ENCODE measurements around the gene ATP8B3. TPM values are rescaled to one million over a fixed set of nuclear protein-coding genes. Genes with fewer than 3 reads are reported as not detected.

The ATP8B3 gene
- total RNA-seq, 1 donor from 2014 or later: 28.5 TPM

DNA sequence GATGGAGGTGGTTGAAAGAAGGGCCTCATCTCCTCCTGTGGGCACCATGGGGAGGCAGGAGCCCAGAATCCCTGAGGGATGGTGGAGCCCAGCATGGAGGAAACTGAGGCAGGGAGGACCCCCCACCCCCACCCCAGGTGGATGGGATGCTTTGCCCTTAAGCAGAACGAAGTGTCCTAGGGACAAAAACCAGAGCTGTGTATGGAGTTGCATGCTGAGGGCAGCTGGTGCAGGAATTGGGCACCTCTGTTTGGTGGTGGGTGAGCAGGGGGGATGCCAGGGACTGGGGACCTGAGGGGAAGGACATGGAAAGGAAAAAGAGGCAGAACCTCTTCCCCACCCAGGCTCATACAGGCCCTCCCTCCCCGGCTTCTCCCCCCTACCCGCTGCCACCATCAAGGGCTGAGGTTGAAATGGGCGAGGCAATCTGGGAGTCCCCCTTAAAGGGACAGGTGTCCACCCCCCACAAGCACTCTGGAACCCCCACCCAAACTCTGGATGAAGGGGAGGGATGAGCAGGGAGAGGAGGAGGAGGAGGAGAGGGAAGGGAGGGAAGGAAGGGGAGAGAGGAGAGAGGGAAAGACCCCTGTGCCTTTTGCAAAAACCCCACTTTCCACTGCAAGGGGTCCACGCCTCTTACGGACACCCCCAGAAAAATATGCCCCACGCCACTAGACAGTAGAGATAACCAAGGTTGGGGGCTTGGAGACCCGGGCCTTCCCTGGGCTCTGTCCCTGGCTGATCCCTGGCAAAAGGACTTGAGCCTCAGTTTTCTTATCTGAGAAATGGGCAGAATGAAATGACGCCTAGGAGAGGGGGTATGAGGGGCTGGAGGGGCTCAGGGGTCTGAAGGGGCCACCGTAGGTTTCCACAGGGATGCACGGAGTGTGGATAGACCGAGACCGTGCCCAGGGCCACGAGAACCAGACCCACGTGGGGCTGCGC is 52.8 kb downstream of the ATP8B3 start:
- intact Hi-C loops (cut with micrococcal nuclease): loop anchor here (10.0 kb wide), 1 partner anchor 294 kb away; no protein-coding TSS in a partner anchor

DNA sequence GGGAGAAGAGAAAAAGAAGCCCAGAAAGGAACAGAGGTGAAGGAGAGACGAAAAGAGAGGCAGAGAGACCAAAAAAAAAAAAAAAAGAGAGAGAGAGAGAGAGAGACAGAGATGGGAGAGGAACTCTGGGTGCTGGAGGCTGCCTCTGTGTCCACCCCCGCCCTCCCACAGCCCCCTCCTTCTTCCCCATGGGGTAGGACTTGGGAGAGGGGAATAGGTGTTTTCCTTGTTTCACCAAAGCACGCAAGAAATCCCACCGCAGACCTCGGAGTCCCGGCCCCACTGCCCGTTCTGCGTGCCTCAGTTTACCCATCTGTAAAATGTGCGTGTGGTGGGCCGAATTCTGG is 53.9 kb downstream of the ATP8B3 start:
- intact Hi-C loops (cut with micrococcal nuclease): loop anchor here (10.0 kb wide), 1 partner anchor 293 kb away; no protein-coding TSS in a partner anchor

DNA sequence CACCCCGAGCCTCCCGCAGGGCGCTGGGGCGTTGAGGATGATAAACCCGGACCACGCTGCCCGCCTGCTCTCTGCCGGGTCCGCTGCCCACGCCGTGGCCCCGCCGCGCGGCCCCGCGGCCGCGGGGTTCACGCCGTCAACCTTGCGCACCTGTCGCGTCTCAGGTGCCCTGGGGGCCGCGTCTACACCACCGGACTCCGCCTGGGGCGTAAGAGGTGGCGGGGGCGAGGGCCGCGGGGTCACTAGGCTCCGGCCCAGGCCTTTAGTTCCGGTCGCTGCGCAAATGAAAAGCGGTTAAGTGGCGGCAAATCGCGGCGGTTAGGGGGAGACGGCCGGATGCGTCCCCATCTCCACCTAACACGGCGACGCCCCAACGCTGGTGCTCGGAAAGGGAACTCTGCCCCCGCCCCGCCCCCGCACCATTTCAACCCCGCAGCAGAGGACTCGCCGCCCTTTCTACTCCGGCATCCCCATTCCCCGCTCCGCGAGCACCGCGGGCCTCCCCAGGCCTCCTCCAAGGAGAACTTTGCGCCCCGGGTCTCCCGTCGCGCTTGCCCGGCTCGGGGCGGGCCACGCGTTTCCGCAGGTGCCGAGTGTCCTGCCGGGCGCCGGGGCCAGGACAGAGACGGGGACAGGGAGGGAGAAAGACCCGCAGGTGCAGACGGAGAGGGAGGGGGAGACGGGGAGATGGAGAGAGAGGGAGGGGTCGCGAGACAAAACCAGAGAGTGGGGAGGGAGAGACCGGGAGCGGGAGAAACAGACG is 54.4 kb downstream of the ATP8B3 start:
- intact Hi-C loops (cut with micrococcal nuclease): loop anchor here (10.0 kb wide), 1 partner anchor 293 kb away; no protein-coding TSS in a partner anchor

DNA sequence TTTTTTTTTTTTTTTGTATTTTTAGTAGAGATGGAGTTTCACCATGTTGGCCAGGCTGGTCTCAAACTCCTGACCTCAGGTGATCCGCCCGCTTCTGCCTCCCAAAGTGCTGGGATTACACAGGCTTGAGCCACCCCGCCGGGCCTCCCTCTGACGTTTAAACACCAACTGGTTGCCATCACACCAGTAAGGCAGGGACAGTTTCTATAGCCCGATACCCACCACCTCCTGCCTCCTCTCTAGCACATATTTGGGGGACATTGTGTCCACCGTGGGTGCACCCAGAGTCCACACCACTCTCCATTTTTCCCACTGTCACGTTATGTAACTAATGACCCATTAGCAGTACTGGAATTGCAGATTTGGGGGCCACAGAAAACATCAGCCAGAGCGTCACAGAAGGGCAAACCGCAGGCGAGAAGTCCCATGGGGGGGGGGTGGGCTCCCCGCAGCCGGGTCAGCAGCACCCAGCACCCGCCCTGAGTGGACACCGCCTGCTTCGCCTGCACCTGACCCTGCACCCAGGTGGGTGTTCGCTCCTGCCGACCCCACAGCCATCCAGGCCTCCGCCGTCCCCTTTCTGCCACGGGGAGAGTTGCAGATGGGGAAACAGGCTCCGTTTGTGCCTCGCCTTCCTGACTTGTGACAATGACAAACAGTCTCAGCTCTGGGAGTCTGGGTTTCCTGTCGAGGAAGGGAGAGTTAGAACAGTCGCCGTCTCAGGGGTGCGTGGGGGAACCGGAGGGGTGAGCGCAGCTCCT is 55.2 kb downstream of the ATP8B3 start:
- intact Hi-C loops (cut with micrococcal nuclease): loop anchor here (10.0 kb wide), 1 partner anchor 292 kb away; no protein-coding TSS in a partner anchor

DNA sequence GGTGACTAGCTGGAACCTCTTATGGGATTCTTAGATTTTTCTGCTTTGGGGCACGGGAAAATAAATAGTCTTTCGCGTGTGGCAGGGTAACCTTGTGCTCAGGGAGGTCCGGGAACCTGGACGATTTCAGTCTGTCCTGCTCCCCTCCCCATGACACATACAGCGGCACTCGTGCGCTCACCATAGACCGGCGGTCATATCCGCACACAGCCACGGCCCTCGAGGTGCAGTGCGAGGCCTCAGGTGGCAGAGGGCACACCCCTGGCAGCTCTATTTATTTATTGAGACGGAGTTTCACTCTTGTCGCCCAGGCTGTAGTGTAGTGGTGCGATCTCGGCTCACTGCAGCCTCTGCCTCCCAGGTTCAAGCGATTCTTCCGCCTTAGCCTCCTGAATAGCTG is 55.8 kb downstream of the ATP8B3 start:
- intact Hi-C loops (cut with micrococcal nuclease): loop anchor here (10.0 kb wide), 1 partner anchor 291 kb away; no protein-coding TSS in a partner anchor

DNA sequence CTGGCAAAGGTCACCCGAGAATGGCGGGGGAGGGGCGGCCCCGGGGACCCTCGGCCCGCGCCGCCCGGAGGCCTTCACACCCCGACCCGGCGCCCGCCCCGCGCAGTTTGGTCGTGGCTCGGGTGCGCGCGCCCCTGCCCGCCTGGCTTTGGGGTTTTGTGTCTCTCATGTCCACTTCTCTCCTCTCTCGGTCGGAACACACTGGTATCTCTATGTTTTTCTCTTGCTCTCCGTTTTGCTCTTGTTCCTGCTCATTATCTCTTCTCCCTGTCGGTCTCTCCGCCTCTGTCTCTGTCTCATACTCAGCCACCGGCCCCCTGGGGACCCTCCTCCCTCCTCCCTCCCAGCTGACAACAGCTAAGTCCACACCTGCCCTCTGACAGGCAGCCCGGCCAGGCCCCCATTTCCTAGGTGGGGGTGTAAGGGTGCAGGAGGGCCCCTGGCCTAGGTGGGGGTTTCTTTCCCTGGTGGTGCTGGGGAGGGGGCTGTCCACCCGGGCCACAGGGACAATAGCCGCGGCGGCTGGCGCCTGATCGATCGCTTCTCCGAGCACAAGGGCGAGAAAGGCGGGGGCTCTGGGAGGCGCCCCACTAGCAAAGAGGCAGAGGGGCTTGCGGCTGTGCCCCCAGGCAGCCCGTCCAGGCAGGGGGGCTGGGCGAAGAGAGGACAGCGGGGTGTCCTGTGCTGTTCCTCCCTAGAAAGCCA is 56.5 kb downstream of the ATP8B3 start:
- intact Hi-C loops (cut with micrococcal nuclease): loop anchor here (10.0 kb wide), 1 partner anchor 291 kb away; no protein-coding TSS in a partner anchor

DNA sequence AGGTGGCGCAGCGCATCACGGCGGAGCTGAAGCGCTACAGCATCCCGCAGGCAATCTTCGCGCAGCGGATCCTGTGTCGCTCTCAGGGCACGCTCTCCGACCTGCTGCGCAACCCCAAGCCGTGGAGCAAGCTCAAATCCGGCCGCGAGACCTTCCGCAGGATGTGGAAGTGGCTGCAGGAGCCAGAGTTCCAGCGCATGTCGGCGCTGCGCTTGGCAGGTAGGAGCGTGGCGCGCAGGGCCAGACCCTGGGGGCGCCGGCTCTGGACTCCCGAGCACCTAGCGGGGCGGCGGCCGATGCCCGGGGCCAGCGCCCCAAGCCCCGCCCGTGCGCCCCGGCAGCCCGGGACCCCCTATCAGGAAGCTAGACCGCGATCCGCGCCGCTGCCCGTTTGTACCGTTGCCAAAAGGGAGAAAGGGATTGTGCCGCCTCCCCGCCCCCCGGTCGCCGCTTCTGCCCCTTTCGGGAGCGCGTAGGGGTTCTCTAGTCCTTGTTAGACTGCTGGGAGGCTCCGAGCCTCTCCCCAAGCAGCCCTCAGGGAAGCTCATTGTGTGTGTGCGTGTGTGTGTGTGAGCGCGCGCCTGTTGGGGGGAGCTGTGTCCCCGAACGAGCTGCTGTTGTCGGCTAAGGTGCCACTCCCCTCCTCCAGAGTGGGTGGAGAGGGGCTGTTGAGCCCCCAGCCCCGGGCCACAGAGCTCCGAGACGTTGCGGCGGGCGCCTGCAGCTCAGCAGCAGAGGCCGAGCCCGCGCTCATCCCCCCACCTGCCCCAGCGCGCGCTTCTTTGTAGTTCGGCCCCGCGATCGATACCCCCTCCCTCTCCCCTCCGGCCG is 57.2 kb downstream of the ATP8B3 start:
- intact Hi-C loops (cut with micrococcal nuclease): loop anchor here (10.0 kb wide), 1 partner anchor 290 kb away; no protein-coding TSS in a partner anchor

DNA sequence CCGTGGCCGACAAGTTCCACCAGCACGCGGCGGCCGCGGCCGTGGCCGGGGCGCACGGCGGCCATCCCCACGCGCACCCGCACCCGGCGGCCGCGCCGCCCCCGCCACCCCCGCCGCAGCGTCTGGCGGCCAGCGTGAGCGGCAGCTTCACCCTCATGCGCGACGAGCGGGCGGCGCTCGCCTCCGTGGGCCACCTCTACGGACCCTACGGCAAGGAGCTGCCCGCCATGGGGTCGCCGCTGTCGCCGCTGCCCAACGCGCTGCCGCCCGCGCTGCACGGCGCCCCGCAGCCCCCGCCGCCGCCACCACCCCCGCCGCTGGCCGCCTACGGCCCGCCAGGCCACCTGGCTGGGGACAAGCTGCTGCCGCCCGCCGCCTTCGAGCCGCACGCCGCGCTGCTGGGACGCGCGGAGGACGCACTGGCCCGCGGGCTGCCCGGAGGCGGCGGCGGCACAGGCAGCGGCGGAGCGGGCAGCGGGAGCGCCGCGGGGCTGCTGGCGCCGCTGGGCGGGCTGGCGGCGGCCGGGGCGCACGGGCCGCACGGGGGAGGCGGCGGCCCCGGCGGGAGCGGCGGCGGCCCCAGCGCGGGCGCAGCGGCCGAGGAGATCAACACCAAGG is 57.9 kb downstream of the ATP8B3 start:
- intact Hi-C loops (cut with micrococcal nuclease): loop anchor here (10.0 kb wide), 1 partner anchor 289 kb away; no protein-coding TSS in a partner anchor

DNA sequence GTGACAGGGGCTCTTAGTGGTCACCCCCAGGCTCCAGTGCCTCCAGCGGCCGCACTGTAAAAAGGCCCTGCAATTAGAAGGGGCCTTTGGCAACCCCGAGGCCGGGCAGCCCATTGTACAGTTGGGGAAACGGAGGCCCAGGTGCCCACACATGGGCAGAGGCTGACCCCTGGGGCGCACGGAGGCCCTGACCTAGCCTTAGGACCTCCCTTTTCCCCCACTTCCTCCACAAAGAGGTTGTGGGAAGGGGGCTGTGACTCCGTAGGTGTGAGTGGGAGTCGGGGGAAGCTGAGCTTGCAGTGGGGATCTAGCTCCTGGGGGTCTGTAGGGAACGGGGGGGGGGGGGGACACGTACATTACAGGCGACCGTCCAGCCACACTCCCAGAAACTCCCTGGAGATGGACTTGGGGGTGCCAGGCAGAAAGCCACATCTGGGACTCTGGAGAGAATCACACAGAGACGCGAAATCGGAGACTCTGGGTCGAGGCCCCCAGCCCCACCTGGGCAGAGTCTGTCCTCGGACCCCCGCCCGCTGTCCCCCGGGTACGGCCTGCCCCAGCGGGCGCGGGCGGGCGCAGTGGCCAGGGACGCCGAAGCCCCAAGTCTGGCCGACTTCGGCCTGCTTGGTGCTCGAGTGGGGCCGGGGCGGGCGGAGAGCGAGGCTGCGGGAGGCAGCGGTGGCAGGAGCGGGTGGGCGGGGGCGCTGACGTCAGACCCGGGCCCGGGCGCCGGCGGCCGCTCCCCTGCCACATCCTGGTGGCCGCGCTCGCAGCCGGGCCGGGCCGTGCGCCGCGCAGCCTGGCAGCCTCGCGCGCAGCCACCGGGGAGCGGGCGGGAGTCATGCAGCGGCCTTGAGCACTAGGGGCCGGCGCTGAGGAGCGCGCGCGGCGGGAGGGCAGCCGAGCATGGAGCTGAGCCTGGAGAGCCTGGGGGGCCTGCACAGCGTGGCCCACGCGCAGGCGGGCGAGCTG is 59.0 kb downstream of the ATP8B3 start, which contains the start of gene ONECUT3:
ONECUT3 (plus strand) TSS at position 750 of the 972 bp plus-strand sequence; CDS start at position 907, 157 bp downstream.
- intact Hi-C loops (cut with micrococcal nuclease): loop anchor here (10.0 kb wide), 1 partner anchor 288 kb away; no protein-coding TSS in a partner anchor

DNA sequence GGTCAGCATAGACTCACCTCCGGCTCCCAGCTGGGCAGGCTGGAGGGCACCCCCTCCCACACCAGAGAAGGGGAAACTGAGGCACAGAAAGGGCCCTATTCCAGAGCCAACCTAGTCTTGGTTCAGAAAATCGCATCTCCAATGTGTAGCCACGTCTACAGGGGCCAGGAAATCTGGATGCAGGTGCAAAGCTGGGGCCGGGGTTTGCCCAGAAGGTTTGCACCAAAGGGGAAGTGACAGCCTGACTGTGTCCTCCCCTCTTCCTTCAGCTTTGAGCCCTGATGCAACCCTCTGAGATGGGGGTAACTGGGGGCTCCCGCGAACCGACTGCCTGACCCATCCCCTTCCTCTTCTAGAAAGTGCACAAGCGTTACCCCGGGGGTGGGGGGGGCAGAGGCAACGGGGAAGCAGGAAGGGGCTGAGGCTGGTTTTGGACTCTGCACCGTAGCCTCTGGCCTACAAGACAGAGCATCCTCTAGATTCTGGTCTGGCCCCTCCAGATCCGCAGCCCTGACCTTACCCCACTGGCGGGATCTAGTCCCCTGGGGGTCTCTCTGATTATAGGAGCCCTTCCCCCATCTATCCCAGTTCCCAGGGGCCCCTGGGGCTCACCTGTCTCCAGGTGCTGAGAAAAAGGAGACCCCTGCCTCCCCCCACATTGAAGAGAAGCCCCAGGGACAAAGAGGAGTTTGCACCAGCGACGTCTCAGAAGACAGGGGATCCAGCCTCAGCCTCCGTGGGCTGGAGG is 59.9 kb downstream of the ATP8B3 start:
- intact Hi-C loops (cut with micrococcal nuclease): loop anchor here (10.0 kb wide), 1 partner anchor 287 kb away; no protein-coding TSS in a partner anchor

DNA sequence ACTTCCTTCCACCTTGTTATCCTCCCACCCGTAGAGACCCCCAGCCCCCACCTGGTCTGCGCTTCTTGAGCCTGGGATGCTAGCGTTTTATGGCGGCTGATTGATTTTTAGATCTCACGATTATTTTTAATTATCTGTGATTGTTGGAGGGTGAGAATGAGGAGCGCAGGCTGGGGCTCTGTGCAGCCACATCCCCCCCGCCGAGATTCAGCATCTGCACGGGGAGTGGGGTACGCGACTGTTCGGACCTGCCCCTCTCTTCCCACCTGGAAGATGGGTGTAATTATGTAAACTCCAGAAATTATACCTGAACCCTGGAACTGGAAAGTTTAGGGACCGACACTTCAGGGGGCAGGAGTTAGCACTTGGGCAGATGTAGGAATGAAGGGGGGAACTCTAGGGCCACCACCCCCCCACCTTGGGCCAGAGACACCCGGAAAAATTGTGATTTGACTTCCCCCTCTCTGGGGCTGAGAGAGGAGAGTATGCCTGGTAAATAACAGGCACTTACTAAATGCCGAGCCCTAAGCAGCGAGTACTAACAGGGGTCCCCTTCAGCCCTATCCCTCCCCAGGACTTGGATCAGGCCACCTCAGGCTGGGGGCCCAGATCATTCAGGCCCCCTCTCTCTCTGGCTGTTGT is 60.6 kb downstream of the ATP8B3 start:
- intact Hi-C loops (cut with micrococcal nuclease): loop anchor here (10.0 kb wide), 1 partner anchor 287 kb away; no protein-coding TSS in a partner anchor

DNA sequence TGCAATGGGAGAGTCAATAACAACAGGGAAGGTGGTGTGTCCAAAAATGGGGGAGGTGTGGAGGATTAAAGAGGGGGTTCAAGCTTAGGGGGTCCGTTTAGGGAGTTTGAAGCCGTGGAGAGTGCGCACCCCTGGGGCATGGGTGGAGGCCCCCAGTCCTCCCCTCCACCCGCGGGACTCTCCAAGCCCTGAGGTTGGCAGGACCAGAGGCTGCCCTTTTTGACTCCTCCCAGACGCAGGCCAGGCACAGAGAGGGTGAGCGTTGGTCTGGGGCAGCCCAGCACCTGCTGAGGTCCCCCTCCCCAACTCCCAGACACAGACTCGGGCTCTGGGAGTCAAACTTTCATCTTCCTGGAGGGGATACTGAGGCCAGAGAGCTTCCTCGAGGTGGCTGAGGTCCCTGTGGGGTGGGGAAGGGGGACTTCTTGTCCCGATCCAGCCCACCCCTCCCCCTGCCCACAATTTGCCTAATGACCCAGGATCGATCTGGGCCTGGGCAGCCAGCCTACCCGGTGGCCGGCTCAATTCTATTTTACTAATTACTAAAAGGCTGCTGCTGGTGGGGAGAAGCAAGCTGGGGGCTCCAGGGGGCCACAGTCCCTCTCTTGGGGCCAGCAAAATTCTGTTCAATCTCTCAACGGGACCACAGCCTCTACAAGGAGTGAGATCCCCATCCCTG is 61.6 kb downstream of the ATP8B3 start:
- intact Hi-C loops (cut with micrococcal nuclease): loop anchor here (10.0 kb wide), 1 partner anchor 286 kb away; no protein-coding TSS in a partner anchor

DNA sequence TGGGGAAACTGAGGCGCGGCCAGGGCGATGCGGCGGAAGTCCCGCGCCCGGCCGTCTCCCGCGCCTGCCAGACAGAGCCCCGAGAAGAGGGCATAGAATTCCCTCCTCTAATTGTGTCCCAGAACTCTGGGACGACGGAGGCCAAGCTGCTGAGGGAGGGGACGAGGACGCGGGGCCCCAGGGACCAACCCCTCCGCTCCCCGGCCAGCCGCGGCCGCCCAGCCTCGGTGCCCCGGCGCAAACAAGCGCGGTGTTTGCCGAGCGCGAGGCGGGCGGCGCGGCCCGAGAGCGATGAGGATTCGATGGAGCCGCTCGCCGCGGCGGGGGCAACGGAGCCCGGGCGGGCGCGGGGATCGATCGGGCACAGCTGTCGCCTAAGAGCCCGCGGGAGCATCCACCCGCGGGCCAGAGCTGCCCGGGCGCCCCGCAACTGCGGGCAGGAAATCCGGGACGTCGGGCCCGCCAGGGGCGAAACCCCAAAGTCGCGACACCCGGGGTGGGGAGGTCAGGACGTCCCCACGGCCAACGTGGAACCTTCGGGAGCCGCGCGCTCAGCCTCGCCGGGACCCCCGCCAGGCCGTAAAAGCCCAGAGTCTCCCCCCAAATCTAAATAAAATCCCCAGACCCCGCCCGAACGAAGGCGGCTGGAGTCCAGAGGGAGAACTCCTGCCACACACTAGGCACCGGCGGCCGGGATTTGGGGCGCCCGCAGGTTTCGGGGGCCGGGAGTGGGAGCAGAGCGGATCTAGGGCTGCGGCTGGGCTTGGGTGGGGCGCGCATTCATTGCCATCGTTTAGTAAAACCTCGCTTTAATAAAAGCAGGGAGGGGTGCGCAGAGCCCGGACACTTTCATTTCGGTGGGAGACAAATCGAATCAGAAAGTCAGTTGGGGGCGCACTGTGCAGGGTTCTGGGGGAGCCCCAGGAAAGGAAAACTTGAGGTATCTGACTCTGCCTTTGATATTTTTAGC is 62.4 kb downstream of the ATP8B3 start:
- intact Hi-C loops (cut with micrococcal nuclease): loop anchor here (10.0 kb wide), 1 partner anchor 285 kb away; no protein-coding TSS in a partner anchor

DNA sequence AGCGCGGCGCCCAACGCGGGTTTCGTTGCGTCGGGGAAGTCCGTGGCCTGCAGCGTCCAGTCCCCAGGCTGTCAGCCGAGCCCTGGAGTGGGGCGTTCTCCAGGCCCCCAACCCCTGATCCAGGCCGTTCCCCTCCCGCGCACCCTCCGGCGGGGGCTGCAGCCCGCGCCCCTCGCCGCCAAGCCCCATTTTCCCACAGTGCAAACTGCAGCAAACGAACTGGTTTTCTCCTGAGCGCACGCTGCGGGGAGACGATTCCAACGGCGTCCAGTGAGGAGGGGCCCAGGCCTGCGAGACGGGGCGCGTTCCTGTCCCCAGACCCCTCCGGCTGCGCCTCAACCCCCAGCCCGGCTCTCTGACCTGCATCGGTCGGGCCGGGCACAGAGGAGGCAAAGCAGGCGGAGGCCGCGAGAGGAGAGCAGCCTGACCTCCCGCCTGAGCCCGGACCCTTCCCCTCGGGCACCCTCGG is 63.2 kb downstream of the ATP8B3 start:
- intact Hi-C loops (cut with micrococcal nuclease): no loop called here

Data from T-helper 2 cell treated with Interferon-gamma antibody and Interleukin-4, amounts not matched to agents 100 ng/mL and 5 ng/mL, for 36 hours (primary cell).